Measurements from ENCODE around the gene MAVS. TPM values are rescaled to one million over a fixed set of nuclear protein-coding genes. Genes with fewer than 3 reads are reported as not detected.
A peak's percentile ranks its signal among the peaks of the same experiment; 100 is the strongest.

The MAVS gene
- 10 to 100 TPM; 27.5 to 29.7 TPM for total RNA-seq

DNA sequence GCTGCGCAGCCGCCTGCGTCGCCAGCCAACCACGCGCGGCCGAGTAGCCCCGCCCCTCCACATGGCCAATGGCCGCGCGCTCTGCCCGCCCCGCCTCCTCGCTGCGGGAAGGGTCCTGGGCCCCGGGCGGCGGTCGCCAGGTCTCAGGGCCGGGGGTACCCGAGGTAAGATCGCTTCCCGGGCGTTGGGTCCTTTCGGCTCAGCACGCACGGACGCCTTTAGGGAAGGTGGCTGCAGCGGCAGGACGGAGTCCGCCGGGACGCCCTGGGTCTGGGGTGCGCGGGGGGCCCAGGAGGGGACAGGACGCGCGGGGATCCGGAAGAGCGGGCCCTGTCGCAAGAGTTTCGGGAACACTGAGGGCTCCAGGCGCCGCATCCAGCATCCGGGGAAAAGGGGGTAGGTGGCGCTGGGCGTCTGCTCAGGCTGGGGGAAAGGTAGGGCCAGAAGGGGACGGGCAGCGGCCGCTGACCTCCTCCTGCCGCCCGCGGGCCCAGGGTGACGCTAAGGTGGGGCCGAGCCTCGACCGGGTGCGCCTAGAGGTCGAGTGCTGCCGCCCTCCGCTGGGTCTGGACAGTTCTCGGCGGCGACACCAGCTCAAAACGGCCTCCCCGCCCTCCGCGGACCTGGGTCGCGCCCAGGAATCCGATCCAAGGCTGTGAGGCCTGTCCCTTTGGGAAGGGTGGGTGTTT is at the start of gene MAVS:
Gene MAVS (plus strand): TSS at position 95 of the 689 bp plus-strand sequence. CDS start 7,791 bp downstream, outside the sequence.
- Histone ChIP-seq H3K27ac (peak within 1 kb of the TSS; percentile 94 to 96), H3K9me3 (no peaks in the 10 kb centered on the region), H3K4me1 (peaks cover 0 to 25% of the 10 kb centered on the region in 2 donors), H3K27me3 (no peaks in the 10 kb centered on the region), H3K36me3 (no peaks in the 10 kb centered on the region), H3K4me3 (peak within 1 kb of the TSS; percentile 95 to 98)
- TF ChIP-seq, protein P1, sequence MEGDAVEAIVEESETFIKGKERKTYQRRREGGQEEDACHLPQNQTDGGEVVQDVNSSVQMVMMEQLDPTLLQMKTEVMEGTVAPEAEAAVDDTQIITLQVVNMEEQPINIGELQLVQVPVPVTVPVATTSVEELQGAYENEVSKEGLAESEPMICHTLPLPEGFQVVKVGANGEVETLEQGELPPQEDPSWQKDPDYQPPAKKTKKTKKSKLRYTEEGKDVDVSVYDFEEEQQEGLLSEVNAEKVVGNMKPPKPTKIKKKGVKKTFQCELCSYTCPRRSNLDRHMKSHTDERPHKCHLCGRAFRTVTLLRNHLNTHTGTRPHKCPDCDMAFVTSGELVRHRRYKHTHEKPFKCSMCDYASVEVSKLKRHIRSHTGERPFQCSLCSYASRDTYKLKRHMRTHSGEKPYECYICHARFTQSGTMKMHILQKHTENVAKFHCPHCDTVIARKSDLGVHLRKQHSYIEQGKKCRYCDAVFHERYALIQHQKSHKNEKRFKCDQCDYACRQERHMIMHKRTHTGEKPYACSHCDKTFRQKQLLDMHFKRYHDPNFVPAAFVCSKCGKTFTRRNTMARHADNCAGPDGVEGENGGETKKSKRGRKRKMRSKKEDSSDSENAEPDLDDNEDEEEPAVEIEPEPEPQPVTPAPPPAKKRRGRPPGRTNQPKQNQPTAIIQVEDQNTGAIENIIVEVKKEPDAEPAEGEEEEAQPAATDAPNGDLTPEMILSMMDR (IDR thresholded peaks at IDR 0.05), result no peak
- peak; percentile 85 for DNase-seq (ENCODE audit: low spot score)

DNA sequence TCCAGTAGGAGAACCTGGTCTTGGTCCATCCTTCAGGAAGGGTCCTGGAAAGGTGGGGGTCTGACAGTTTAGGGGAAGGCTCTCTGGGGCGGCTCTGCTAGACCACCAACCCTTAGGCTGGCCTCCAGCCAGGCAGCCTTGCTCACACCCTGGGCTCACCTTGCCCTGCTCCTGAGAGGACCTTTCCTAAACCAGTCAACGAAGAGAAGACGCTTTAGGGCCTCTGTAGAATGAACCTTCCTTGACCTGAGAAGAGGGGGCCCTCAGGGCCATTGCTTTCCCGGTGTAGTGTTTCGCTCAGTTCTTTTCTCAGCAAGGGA is 49.4 kb upstream of the MAVS start:
- Histone ChIP-seq H3K9me3 (no peaks in the 10 kb centered on the region), H3K4me3 (peak overlapping the region in 1 of 2 donors; percentile 73), H3K4me1 (peaks cover 0 to 40% of the 10 kb centered on the region in 2 donors), H3K27ac (no peak overlapping the region), H3K27me3 (no peaks in the 10 kb centered on the region), H3K36me3 (peaks cover 16% of the 10 kb centered on the region)
- TF ChIP-seq, protein P1 (IDR thresholded peaks at IDR 0.05), result no peak
- no peak for DNase-seq (ENCODE audit: low spot score)

DNA sequence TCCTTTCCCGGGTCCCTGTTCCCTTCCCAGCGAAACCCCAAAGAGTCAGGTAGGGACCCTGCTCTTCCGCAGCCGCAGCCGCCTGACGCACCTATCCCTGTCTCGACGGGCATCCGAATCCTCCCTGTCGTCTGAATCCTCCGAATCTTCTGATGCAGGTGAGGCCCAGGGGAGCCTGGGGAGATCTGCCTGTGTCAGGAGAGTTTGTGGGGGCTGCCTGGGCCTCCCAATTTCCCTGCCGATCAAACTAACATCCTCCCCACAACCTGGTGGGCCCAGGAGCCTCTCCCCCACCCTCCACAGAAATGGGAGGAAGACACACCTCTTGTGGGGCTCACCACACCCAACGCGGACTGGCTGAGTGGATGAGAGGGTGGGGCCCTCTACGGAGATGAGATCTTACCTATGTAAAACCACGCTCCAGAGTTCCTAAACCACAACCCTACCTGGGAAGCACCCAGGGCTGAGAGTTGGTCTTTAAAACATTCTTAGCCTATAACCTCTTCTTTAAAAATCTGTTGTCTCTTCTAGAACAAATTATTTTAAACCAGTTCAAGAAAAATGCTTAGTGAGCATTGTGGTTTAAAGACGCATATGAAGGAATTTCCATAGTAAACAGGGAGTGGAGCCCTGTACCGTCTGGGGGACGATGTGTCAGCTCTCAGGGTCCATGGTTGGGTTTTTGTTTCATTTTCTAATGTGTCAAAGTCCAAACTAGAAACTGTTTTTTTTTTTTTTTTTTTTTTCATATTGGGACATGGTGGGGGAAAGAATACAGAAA is 48.9 kb upstream of the MAVS start:
- no peak for DNase-seq (ENCODE audit: low spot score)
- Histone ChIP-seq H3K4me3 (peak overlapping the region in 1 of 2 donors; percentile 73), H3K27ac (no peak overlapping the region), H3K4me1 (peaks cover 0 to 40% of the 10 kb centered on the region in 2 donors), H3K27me3 (no peaks in the 10 kb centered on the region), H3K9me3 (no peaks in the 10 kb centered on the region), H3K36me3 (peaks cover 20% of the 10 kb centered on the region)
- TF ChIP-seq, protein P1 (IDR thresholded peaks at IDR 0.05), result no peak

DNA sequence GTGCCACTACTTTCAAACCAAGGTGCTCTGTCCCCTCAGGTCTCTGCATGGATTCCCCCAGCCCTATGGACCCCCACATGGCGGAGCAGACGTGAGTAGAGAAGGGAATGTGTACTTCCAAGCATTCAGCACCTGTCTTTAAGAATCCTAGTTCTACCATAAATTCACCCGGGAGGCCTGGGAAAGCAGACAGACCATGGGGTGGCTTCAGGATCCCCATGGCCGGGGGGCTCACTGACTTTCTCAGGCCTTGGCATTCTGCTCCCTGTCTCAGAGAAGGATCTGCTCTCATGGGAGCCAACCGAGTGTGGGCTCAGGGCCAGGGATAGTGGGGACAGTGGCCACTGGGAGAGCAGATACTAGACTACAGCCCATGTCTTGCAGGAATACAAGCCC is 48.3 kb upstream of the MAVS start:
- Histone ChIP-seq H3K9me3 (no peaks in the 10 kb centered on the region), H3K4me1 (peaks cover 0 to 40% of the 10 kb centered on the region in 2 donors), H3K36me3 (peaks cover 26% of the 10 kb centered on the region), H3K4me3 (no peak overlapping the region), H3K27ac (no peak overlapping the region), H3K27me3 (no peaks in the 10 kb centered on the region)
- TF ChIP-seq, protein P1 (IDR thresholded peaks at IDR 0.05), result no peak
- no peak for DNase-seq (ENCODE audit: low spot score)

DNA sequence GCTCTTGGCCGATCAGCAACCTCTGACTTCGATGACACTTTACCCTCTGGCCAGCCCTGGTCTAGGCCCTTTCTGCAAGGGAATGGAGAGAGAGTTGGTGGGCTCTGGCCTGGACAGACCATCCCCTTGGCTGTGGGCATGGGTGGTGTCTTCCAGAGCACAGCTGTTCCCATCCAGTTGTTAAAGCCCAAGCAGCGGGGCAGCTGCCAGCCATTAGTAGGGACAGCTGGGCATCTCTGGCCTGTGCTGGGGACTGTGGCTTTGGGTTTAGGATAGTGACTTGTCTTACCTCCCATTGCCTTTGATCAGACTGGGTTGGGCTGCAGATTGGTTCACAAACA is 47.8 kb upstream of the MAVS start:
- TF ChIP-seq, protein P1 (IDR thresholded peaks at IDR 0.05), result no peak
- Histone ChIP-seq H3K27me3 (no peaks in the 10 kb centered on the region), H3K36me3 (peaks cover 31% of the 10 kb centered on the region), H3K4me3 (no peak overlapping the region), H3K4me1 (peaks cover 0 to 40% of the 10 kb centered on the region in 2 donors), H3K9me3 (no peaks in the 10 kb centered on the region), H3K27ac (no peak overlapping the region)
- no peak for DNase-seq (ENCODE audit: low spot score)

Measured in right atrium auricular region (tissue), 2 donors.